ENCODE results near the gene RAD51. TPM values are rescaled to one million over a fixed set of nuclear protein-coding genes. Genes with fewer than 3 reads are reported as not detected.
A peak's percentile ranks its signal among the peaks of the same experiment; 100 is the strongest.

The RAD51 gene
- total and polyA plus RNA-seq, 8 donors: 4.4 to 15.6 (median 12.6) TPM

GRCh38 chr15:40736575-40736974 is 41.6 kb downstream of the RAD51 start:
- TF ChIP-seq CTCF (IDR thresholded peaks at IDR 0.05): no peak
- intact Hi-C loops (cut with DNase I): no loop called here
- H3K9me3 ChIP-seq: no peaks in the 10 kb centered on the region
- ATAC-seq (no peak), DNase-seq (no peak)
- peaks cover 0 to 100% of the 10 kb centered on the region in 2 donors for H3K36me3 ChIP-seq
- no peaks in the 10 kb centered on the region for H3K27me3 ChIP-seq
- H3K4me1 ChIP-seq: no peaks in the 10 kb centered on the region
- H3K27ac ChIP-seq: no peak overlapping the region
- H3K4me3 ChIP-seq: no peak overlapping the region

GRCh38 chr15:40737048-40737447 is 42.1 kb downstream of the RAD51 start:
- ATAC-seq: no peak
- Histone ChIP-seq H3K4me3 (no peak overlapping the region), H3K27me3 (no peaks in the 10 kb centered on the region), H3K4me1 (no peaks in the 10 kb centered on the region), H3K36me3 (peaks cover 0 to 100% of the 10 kb centered on the region in 2 donors), H3K9me3 (no peaks in the 10 kb centered on the region), H3K27ac (no peak overlapping the region)
- DNase-seq: no peak
- intact Hi-C loops (cut with DNase I): no loop called here
- TF ChIP-seq CTCF (IDR thresholded peaks at IDR 0.05): no peak

GRCh38 chr15:40739047-40739446 is 44.1 kb downstream of the RAD51 start:
- ATAC-seq: no peak
- Histone ChIP-seq H3K27ac (no peak overlapping the region), H3K4me3 (no peak overlapping the region), H3K36me3 (peaks cover 0 to 100% of the 10 kb centered on the region in 2 donors), H3K27me3 (no peaks in the 10 kb centered on the region), H3K9me3 (no peaks in the 10 kb centered on the region), H3K4me1 (peaks cover 0 to 5% of the 10 kb centered on the region in 2 donors)
- DNase-seq: no peak
- intact Hi-C loops (cut with DNase I): no loop called here
- no peak for TF ChIP-seq CTCF (IDR thresholded peaks at IDR 0.05)

- no peak overlapping the region for H3K27ac ChIP-seq
- no peaks in the 10 kb centered on the region for H3K9me3 ChIP-seq
- no peak for DNase-seq
- no peak for TF ChIP-seq CTCF (IDR thresholded peaks at IDR 0.05)
- intact Hi-C loops (cut with DNase I): no loop called here
- no peaks in the 10 kb centered on the region for H3K27me3 ChIP-seq
- peaks cover 0 to 10% of the 10 kb centered on the region in 2 donors for H3K4me1 ChIP-seq
- H3K36me3 ChIP-seq: peaks cover 0 to 100% of the 10 kb centered on the region in 2 donors
- ATAC-seq: no peak
- H3K4me3 ChIP-seq: no peak overlapping the region
These were observed 44.9 kb downstream of the RAD51 start for GRCh38 chr15:40739854-40740253.

GRCh38 chr15:40743485-40743901 is 48.5 kb downstream of the RAD51 start:
- TF ChIP-seq CTCF (IDR thresholded peaks at IDR 0.05): no peak
- ATAC-seq (no peak), DNase-seq (no peak)
- Histone ChIP-seq H3K27me3 (no peaks in the 10 kb centered on the region), H3K36me3 (peaks cover 0 to 88% of the 10 kb centered on the region in 2 donors), H3K9me3 (no peaks in the 10 kb centered on the region), H3K4me3 (no peak overlapping the region), H3K27ac (peak overlapping the region in 1 of 2 donors; percentile 26), H3K4me1 (peaks cover 0 to 18% of the 10 kb centered on the region in 2 donors)
- intact Hi-C loops (cut with DNase I): no loop called here
